Gastrocnemius medialis (tissue), 4 donors: ENCODE results near the gene FAM117B. TPM values are rescaled to one million over a fixed set of nuclear protein-coding genes. Genes with fewer than 3 reads are reported as not detected.

ENCODE experiments used
- ATAC-seq, 2 donors: fragments of 150-250 bp; one replicate each; pipeline ENCODE4 v1.9.1; 2016
- DNase-seq, 2 donors: peaks; one replicate each; pipeline ENCODE4 v3.0.0-alpha.2; 2019
- H3K27ac ChIP-seq, 4 donors: fragments of 200-600 bp; sonication (generic); 1 replicate in 1 of 4; 2 replicates in 3 of 4; pipeline ENCODE4 v1.5.1; 2016 to 2018; ENCODE audit warnings: mild to moderate bottlenecking in 2 of 4, moderate library complexity in 1 of 4
- H3K27me3 ChIP-seq, 3 donors: fragments of 200-600 bp; sonication (generic) in 2 of 3; 1 replicate in 1 of 3; 2 replicates in 2 of 3; pipeline versions ENCODE4 v1.5.1 to v1.6.0; 2016 to 2019; ENCODE audit warnings: mild to moderate bottlenecking in 1 of 3, moderate library complexity in 1 of 3
- H3K36me3 ChIP-seq, 2 donors: fragments of 200-600 bp; sonication (generic) in 1 of 2; one replicate each; pipeline ENCODE4 v1.5.1; 2017 to 2018
- H3K4me1 ChIP-seq, 2 donors: fragments of 200-600 bp; sonication (generic) in 1 of 2; one replicate each; pipeline ENCODE4 v1.5.1; 2016 to 2017; ENCODE audit warnings: mild to moderate bottlenecking in 2 of 2
- H3K4me3 ChIP-seq, 4 donors: fragments of 200-600 bp; sonication (generic) in 3 of 4; 1 replicate in 1 of 4; 2 replicates in 3 of 4; pipeline ENCODE4 v1.5.1; 2016 to 2019; ENCODE audit warnings: mild to moderate bottlenecking in 2 of 4
- H3K9me3 ChIP-seq, 3 donors: fragments of 200-600 bp; sonication (generic) in 2 of 3; 1 replicate in 1 of 3; 2 replicates in 2 of 3; pipeline ENCODE4 v1.5.1; 2016 to 2019
- CTCF ChIP-seq, 5 experiments: fragments of 450-650 bp in 3 of 5; fragments of 200-600 bp in 2 of 5; sonication (generic) in 2 of 5; IDR thresholded peaks in 4 of 5; conservative IDR thresholded peaks in 1 of 5; 1 replicate in 4 of 5; 2 replicates in 1 of 5; pipeline ENCODE4 v1.5.1; 2016 to 2019; ENCODE audit warnings: antibody characterized with exemption in 5 of 5, mild to moderate bottlenecking in 3 of 5, moderate library complexity in 3 of 5
- POLR2A ChIP-seq, 2 donors: fragments of 450-650 bp; IDR thresholded peaks; one replicate each; pipeline ENCODE4 v1.6.1; 2017; ENCODE audit warnings: antibody characterized with exemption in 2 of 2, mild to moderate bottlenecking in 2 of 2, moderate library complexity in 2 of 2
- in situ Hi-C, 4 donors: fragments of 200-750 bp; cut with MboI; loops; one replicate each; pipeline versions ENCODE4 v1.15.0 to v1.8.0; 2017; ENCODE audit warnings: low sequenced_read_pairs in 4 of 4
- intact Hi-C: fragments of 100-400 bp; cut with DNase I; formaldehyde crosslinking; loops from one replicate; pipeline ENCODE4 v1.15.1; 2023; ENCODE audit warnings: low total_unique reads
- total RNA-seq, 4 donors: library from RNA; depleted of rRNA; stranded (reverse); fragments of >200 nt; gene quantifications; one replicate each; pipeline versions ENCODE4 v1.1.0 to v1.2.3, GENCODE V29; 2016

The FAM117B gene
- total RNA-seq, 4 donors from 2014 or later = 1.5 to 4.5 (median 2.9) TPM

- TF ChIP-seq CTCF (IDR thresholded peaks at IDR 0.05 in 4 of 5, conservative IDR thresholded peaks at IDR 0.05 in 1 of 5) = no peak
- Histone ChIP-seq H3K9me3 (no peaks in the 10 kb centered on the region), H3K4me1 (no peaks in the 10 kb centered on the region), H3K27me3 (no peaks in the 10 kb centered on the region), H3K4me3 (no peak overlapping the region), H3K27ac (no peak overlapping the region), H3K36me3 (no peaks in the 10 kb centered on the region)
- DNase-seq = no peak
- intact Hi-C loops = no loop called here
- no peak for ATAC-seq
- in situ Hi-C loops = loop anchor here in 1 of 4 donors (25.0 kb wide), 1 partner anchor 288 kb away; no protein-coding TSS in a partner anchor
Observed at GRCh38 chr2:202599105-202599504, 35.7 kb upstream of the FAM117B start.

- H3K4me3 ChIP-seq = no peak overlapping the region
- no peak for DNase-seq
- H3K9me3 ChIP-seq = no peaks in the 10 kb centered on the region
- H3K27me3 ChIP-seq = no peaks in the 10 kb centered on the region
- TF ChIP-seq POLR2A (IDR thresholded peaks at IDR 0.05) (no peak), CTCF (IDR thresholded peaks at IDR 0.05 in 4 of 5, conservative IDR thresholded peaks at IDR 0.05 in 1 of 5) (no peak)
- intact Hi-C loops (no loop called here), in situ Hi-C loops (loop anchor here in 1 of 4 donors (25.0 kb wide), 1 partner anchor 287 kb away; no protein-coding TSS in a partner anchor)
- ATAC-seq = no peak
- no peaks in the 10 kb centered on the region for H3K4me1 ChIP-seq
- no peak overlapping the region for H3K27ac ChIP-seq
- H3K36me3 ChIP-seq = no peaks in the 10 kb centered on the region
Observed at GRCh38 chr2:202599911-202600310, 34.9 kb upstream of the FAM117B start.

GRCh38 chr2:202604699-202605098 lies 30.1 kb upstream of the FAM117B start:
- no peaks in the 10 kb centered on the region for H3K36me3 ChIP-seq
- no peak overlapping the region for H3K27ac ChIP-seq
- in situ Hi-C loops = no loop called here
- H3K9me3 ChIP-seq = no peaks in the 10 kb centered on the region
- DNase-seq (no peak), ATAC-seq (no peak)
- TF ChIP-seq CTCF (IDR thresholded peaks at IDR 0.05 in 4 of 5, conservative IDR thresholded peaks at IDR 0.05 in 1 of 5) = no peak
- TF ChIP-seq POLR2A (IDR thresholded peaks at IDR 0.05) = no peak
- no peaks in the 10 kb centered on the region for H3K4me1 ChIP-seq
- no peaks in the 10 kb centered on the region for H3K27me3 ChIP-seq
- no peak overlapping the region for H3K4me3 ChIP-seq
- intact Hi-C loops = no loop called here

- in situ Hi-C loops = no loop called here
- no peak for DNase-seq
- no peak for TF ChIP-seq POLR2A (IDR thresholded peaks at IDR 0.05)
- TF ChIP-seq CTCF (IDR thresholded peaks at IDR 0.05 in 4 of 5, conservative IDR thresholded peaks at IDR 0.05 in 1 of 5) = no peak
- H3K36me3 ChIP-seq = no peaks in the 10 kb centered on the region
- H3K27ac ChIP-seq = no peak overlapping the region
- H3K4me1 ChIP-seq = no peaks in the 10 kb centered on the region
- no peaks in the 10 kb centered on the region for H3K27me3 ChIP-seq
- H3K4me3 ChIP-seq = no peak overlapping the region
- no peak for ATAC-seq
- intact Hi-C loops = no loop called here
- no peaks in the 10 kb centered on the region for H3K9me3 ChIP-seq
Observed at GRCh38 chr2:202605174-202605573, 29.6 kb upstream of the FAM117B start.
